ENCODE results near the gene NOS1AP.

Gene NOS1AP

GRCh38 chr1:162094271-162094670 is 24.8 kb downstream of the NOS1AP start:
- TF ChIP-seq FOXP2 (optimal IDR thresholded peaks at IDR 0.05; ENCODE audit: borderline replicate concordance, extremely low read depth, extremely low read length, insufficient read depth) (no peak), TAF1 (IDR thresholded peaks at IDR 0.05; ENCODE audit: borderline replicate concordance, insufficient read depth, low read length) (no peak)

DNA sequence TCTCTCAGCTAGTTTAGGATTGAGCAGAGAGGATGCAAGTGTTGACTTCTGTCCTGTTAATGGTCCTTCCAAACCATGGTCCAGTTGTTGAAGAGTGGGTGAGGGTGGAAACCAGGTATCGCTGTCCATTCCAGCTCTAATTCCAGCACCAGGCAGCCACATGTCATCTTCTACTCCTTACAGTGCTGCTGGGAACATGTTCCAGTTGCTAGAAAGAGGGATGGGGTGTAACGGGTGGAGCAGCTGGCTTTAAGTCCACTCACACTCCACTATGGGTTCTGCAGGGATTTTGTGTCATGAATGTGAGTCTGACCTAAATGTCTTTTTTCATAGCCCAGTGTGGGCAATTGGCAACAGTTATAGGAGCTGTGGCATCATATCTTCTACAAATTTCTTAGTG is 25.2 kb downstream of the NOS1AP start:
- TF ChIP-seq FOXP2 (optimal IDR thresholded peaks at IDR 0.05; ENCODE audit: borderline replicate concordance, extremely low read depth, extremely low read length, insufficient read depth), result no peak
- no peak for TF ChIP-seq SIN3A (IDR thresholded peaks at IDR 0.05; ENCODE audit: borderline replicate concordance, insufficient read depth, low read length)

- no peak for TF ChIP-seq FOXP2 (optimal IDR thresholded peaks at IDR 0.05; ENCODE audit: borderline replicate concordance, extremely low read depth, extremely low read length, insufficient read depth)
- TF ChIP-seq TAF1 (IDR thresholded peaks at IDR 0.05; ENCODE audit: borderline replicate concordance, insufficient read depth, low read length), result no peak
- no peak for TF ChIP-seq SIN3A (IDR thresholded peaks at IDR 0.05; ENCODE audit: borderline replicate concordance, insufficient read depth, low read length)
- TF ChIP-seq, protein P1, sequence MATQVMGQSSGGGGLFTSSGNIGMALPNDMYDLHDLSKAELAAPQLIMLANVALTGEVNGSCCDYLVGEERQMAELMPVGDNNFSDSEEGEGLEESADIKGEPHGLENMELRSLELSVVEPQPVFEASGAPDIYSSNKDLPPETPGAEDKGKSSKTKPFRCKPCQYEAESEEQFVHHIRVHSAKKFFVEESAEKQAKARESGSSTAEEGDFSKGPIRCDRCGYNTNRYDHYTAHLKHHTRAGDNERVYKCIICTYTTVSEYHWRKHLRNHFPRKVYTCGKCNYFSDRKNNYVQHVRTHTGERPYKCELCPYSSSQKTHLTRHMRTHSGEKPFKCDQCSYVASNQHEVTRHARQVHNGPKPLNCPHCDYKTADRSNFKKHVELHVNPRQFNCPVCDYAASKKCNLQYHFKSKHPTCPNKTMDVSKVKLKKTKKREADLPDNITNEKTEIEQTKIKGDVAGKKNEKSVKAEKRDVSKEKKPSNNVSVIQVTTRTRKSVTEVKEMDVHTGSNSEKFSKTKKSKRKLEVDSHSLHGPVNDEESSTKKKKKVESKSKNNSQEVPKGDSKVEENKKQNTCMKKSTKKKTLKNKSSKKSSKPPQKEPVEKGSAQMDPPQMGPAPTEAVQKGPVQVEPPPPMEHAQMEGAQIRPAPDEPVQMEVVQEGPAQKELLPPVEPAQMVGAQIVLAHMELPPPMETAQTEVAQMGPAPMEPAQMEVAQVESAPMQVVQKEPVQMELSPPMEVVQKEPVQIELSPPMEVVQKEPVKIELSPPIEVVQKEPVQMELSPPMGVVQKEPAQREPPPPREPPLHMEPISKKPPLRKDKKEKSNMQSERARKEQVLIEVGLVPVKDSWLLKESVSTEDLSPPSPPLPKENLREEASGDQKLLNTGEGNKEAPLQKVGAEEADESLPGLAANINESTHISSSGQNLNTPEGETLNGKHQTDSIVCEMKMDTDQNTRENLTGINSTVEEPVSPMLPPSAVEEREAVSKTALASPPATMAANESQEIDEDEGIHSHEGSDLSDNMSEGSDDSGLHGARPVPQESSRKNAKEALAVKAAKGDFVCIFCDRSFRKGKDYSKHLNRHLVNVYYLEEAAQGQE (IDR thresholded peaks at IDR 0.05; ENCODE audit: insufficient read depth in 1 of 2, low read depth in 2 of 2, low read length in 2 of 2), result no peak
- no peak for TF ChIP-seq POLR2AphosphoS5 (IDR thresholded peaks at IDR 0.05; ENCODE audit: low read depth, low read length)
Observed at GRCh38 chr1:162107911-162108310, 38.4 kb downstream of the NOS1AP start.

DNA sequence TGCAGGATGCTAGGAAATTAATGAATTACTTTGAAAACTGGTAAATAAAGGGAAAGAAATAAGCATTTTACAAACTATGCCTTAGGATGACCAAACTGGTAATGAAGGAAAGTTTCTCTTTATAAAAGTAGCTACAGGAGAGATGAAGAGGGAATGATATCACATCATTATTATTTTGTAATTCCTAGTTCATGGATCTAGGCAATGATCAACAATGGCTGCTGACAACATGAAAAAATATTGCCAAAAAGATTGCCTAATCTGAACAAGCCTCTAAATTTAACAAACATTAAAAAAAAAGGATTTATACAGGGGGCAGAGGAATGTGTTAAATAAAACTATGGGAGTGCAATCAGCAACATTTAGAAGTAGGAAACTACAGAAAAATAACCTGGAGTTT is 38.9 kb downstream of the NOS1AP start:
- TF ChIP-seq TAF1 (IDR thresholded peaks at IDR 0.05; ENCODE audit: borderline replicate concordance, insufficient read depth, low read length), result no peak
- TF ChIP-seq POLR2AphosphoS5 (IDR thresholded peaks at IDR 0.05; ENCODE audit: low read depth, low read length), result no peak
- TF ChIP-seq FOXP2 (optimal IDR thresholded peaks at IDR 0.05; ENCODE audit: borderline replicate concordance, extremely low read depth, extremely low read length, insufficient read depth), result no peak
- TF ChIP-seq, protein P1 (IDR thresholded peaks at IDR 0.05; ENCODE audit: insufficient read depth in 1 of 2, low read depth in 2 of 2, low read length in 2 of 2), result no peak
- TF ChIP-seq SIN3A (IDR thresholded peaks at IDR 0.05; ENCODE audit: borderline replicate concordance, insufficient read depth, low read length), result no peak

DNA sequence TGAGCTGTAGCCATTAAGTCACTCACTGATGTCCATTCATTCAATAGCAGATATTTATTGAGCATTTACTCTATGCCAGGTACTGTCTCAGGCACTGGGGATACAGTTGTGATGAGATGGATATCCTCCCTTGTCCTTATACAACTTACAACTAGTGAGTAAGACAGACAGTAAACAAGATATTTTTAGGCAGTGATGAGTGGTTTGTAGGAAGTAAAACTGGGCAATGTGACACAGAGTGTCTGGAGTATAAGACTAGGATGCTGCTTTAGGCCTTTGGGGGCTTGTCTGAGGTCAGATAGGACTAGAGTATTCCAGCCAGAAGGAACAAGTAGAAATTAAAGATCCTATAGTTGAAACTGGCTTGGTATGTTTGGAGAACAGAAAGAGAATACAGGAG is 41.4 kb downstream of the NOS1AP start:
- TF ChIP-seq SIN3A (IDR thresholded peaks at IDR 0.05; ENCODE audit: borderline replicate concordance, insufficient read depth, low read length), result no peak
- TF ChIP-seq FOXP2 (optimal IDR thresholded peaks at IDR 0.05; ENCODE audit: borderline replicate concordance, extremely low read depth, extremely low read length, insufficient read depth), result no peak
- no peak for TF ChIP-seq POLR2AphosphoS5 (IDR thresholded peaks at IDR 0.05; ENCODE audit: low read depth, low read length)
- no peak for TF ChIP-seq TAF1 (IDR thresholded peaks at IDR 0.05; ENCODE audit: borderline replicate concordance, insufficient read depth, low read length)
- TF ChIP-seq, protein P1 (IDR thresholded peaks at IDR 0.05; ENCODE audit: insufficient read depth in 1 of 2, low read depth in 2 of 2, low read length in 2 of 2), result no peak

DNA sequence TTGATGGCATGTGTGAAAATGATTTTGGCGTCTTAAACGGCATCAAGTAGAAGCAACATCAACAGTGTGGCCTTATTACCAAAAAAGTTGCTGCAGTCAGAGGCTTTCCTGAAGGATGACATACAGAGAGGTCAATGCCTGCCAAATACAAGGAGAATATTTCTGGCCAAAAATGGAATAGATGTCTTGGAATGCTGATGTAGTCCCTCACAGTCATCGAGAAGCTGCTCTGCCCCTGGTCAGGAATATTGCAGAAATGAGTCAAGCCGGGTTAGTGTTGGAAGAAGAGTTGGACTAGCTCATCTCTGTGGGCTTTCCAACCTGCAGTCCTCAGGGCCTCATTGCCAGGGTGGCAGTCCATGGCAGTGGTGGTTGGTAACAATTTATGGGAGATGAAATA is 42.1 kb downstream of the NOS1AP start:
- TF ChIP-seq SIN3A (IDR thresholded peaks at IDR 0.05; ENCODE audit: borderline replicate concordance, insufficient read depth, low read length) (no peak), POLR2AphosphoS5 (IDR thresholded peaks at IDR 0.05; ENCODE audit: low read depth, low read length) (no peak), TAF1 (IDR thresholded peaks at IDR 0.05; ENCODE audit: borderline replicate concordance, insufficient read depth, low read length) (no peak), FOXP2 (optimal IDR thresholded peaks at IDR 0.05; ENCODE audit: borderline replicate concordance, extremely low read depth, extremely low read length, insufficient read depth) (no peak)
- TF ChIP-seq, protein P1 (IDR thresholded peaks at IDR 0.05; ENCODE audit: insufficient read depth in 1 of 2, low read depth in 2 of 2, low read length in 2 of 2), result no peak

Data from PFSK-1 (cell line).